Islet precursor cell (in vitro differentiated cells): ENCODE results near the gene STARD7.
"Not testable (repeated sequence)": the region's sequence is repeated elsewhere in the genome, so short reads cannot be mapped to it uniquely, and the experiment has no call there.

Experiments
- DNase-seq: peaks from one replicate; pipeline ENCODE4 v3.0.0-alpha.2; 2018

The STARD7 gene

GRCh38 chr2:96208143-96209010 lies at the start of gene STARD7:
STARD7 (minus strand) TSS chr2:96208827; CDS start chr2:96208434, 393 bp downstream.
- peak; percentile 99 for DNase-seq

- DNase-seq, result not testable (repeated sequence)
Observed at GRCh38 chr2:96257744-96258143, 49.1 kb upstream of the STARD7 start.

GRCh38 chr2:96256611-96257113 lies 48.0 kb upstream of the STARD7 start:
- DNase-seq, result no peak

GRCh38 chr2:96254571-96254970 lies 45.9 kb upstream of the STARD7 start:
- DNase-seq, result no peak

- no peak for DNase-seq
Observed at GRCh38 chr2:96253006-96253405, 44.4 kb upstream of the STARD7 start.

- DNase-seq, result no peak
Observed at GRCh38 chr2:96252526-96252925, 43.9 kb upstream of the STARD7 start.

- DNase-seq, result peak; percentile 95
Observed at GRCh38 chr2:96251721-96252292, 43.2 kb upstream of the STARD7 start.

GRCh38 chr2:96250188-96250587 lies 41.6 kb upstream of the STARD7 start:
- no peak for DNase-seq

GRCh38 chr2:96249654-96250053 lies 41.0 kb upstream of the STARD7 start:
- DNase-seq, result no peak

GRCh38 chr2:96248624-96249023 lies 40.0 kb upstream of the STARD7 start:
- DNase-seq, result no peak

- no peak for DNase-seq
Observed at GRCh38 chr2:96247896-96248295, 39.3 kb upstream of the STARD7 start.

- no peak for DNase-seq
Observed at GRCh38 chr2:96247009-96247408, 38.4 kb upstream of the STARD7 start.

GRCh38 chr2:96245609-96246390 lies 37.2 kb upstream of the STARD7 start:
- DNase-seq, result no peak

GRCh38 chr2:96243843-96244242 lies 35.2 kb upstream of the STARD7 start:
- no peak for DNase-seq

GRCh38 chr2:96241900-96242611 lies 33.4 kb upstream of the STARD7 start:
- no peak for DNase-seq

GRCh38 chr2:96241227-96241626 lies 32.6 kb upstream of the STARD7 start:
- no peak for DNase-seq

- no peak for DNase-seq
Observed at GRCh38 chr2:96240341-96241038, 31.9 kb upstream of the STARD7 start.

- DNase-seq, result no peak
Observed at GRCh38 chr2:96239745-96240264, 31.2 kb upstream of the STARD7 start.

- DNase-seq, result no peak
Observed at GRCh38 chr2:96239091-96239490, 30.5 kb upstream of the STARD7 start.

- DNase-seq, result no peak
Observed at GRCh38 chr2:96238266-96238665, 29.6 kb upstream of the STARD7 start.

- DNase-seq, result no peak
Observed at GRCh38 chr2:96236882-96237281, 28.3 kb upstream of the STARD7 start.

- no peak for DNase-seq
Observed at GRCh38 chr2:96233880-96234316, 25.3 kb upstream of the STARD7 start.
